ENCODE data around the gene NRG3. TPM values are rescaled to one million over a fixed set of nuclear protein-coding genes. Genes with fewer than 3 reads are reported as not detected.

NRG3 gene
- total and polyA plus RNA-seq, 2 donors (not counting 1 experiment from before 2014, with no cell fraction given) = 0.06 TPM; not detected in 1

- H3K4me1 ChIP-seq (ENCODE audit: control insufficient read depth in 2 of 2, insufficient read depth in 2 of 2, low read length in 2 of 2) = no peaks in the 10 kb centered on the region
- Mint-ChIP-seq H3K27ac (no peak overlapping the region), H3K4me1 (no peaks in the 10 kb centered on the region), H3K4me3 (no peak overlapping the region), H3K9me3 (ENCODE audit: insufficient read depth) (peaks cover 3% of the 10 kb centered on the region), H3K27me3 (no peaks in the 10 kb centered on the region)
- no peak overlapping the region for H3K4me2 ChIP-seq (replicated peaks; ENCODE audit: low read depth, low read length, poor library complexity, severe bottlenecking)
- H3K79me2 ChIP-seq (ENCODE audit: control insufficient read depth, insufficient read depth, low read length) = no peaks in the 10 kb centered on the region
- no peak for ATAC-seq (ENCODE audit: low read depth)
- DNase-seq = no peak
- H3K4me3 ChIP-seq (ENCODE audit: control extremely low read depth in 1 of 5, extremely low read depth in 1 of 5, insufficient read depth in 1 of 5, low read depth in 2 of 5, low read length in 4 of 5) = no peak overlapping the region
- TF ChIP-seq CTCF (IDR thresholded peaks at IDR 0.05) (no peak), EZH2 (IDR thresholded peaks at IDR 0.05; ENCODE audit: borderline replicate concordance, insufficient read depth, low read depth, low read length, poor library complexity, severe bottlenecking) (no peak)
- POLR2A ChIA-PET = no interaction called here
- CTCF ChIA-PET = no interaction called here
- no peak overlapping the region for H3K27ac ChIP-seq (ENCODE audit: low read length in 2 of 2)
- H3K36me3 ChIP-seq (replicated peaks in 1 of 2; ENCODE audit: control extremely low read depth in 1 of 2, control insufficient read depth in 1 of 2, extremely low read depth in 1 of 2, insufficient read depth in 2 of 2, low read length in 1 of 2) = no peaks in the 10 kb centered on the region
- H3K9ac ChIP-seq (ENCODE audit: low read length) = no peak overlapping the region
- no peak overlapping the region for H2AFZ ChIP-seq (ENCODE audit: insufficient read depth, low read depth, low read length, poor library complexity, severe bottlenecking)
- H4K20me1 ChIP-seq (ENCODE audit: control insufficient read depth, insufficient read depth, low read length, poor library complexity, severe bottlenecking) = no peaks in the 10 kb centered on the region
- no peaks in the 10 kb centered on the region for H3K27me3 ChIP-seq (replicated peaks in 1 of 4; ENCODE audit: control extremely low read depth in 1 of 4, control insufficient read depth in 3 of 4, insufficient read depth in 4 of 4, low read length in 3 of 4)
- intact Hi-C loops (cut with micrococcal nuclease) = no loop called here
- no peaks in the 10 kb centered on the region for H3K9me3 ChIP-seq (ENCODE audit: control extremely low read depth in 1 of 3, control insufficient read depth in 2 of 3, insufficient read depth in 1 of 3, low read length in 2 of 3)
- WGBS (ENCODE audit: insufficient coverage) = 100% methylated on average over 1 of the region's 1 CpG
Observed at GRCh38 chr10:82160307-82160706, 285.3 kb downstream of the NRG3 start.

- ChIA-PET CTCF (no interaction called here), POLR2A (no interaction called here)
- Histone ChIP-seq H3K4me1 (ENCODE audit: control insufficient read depth in 2 of 2, insufficient read depth in 2 of 2, low read length in 2 of 2) (no peaks in the 10 kb centered on the region), H4K20me1 (ENCODE audit: control insufficient read depth, insufficient read depth, low read length, poor library complexity, severe bottlenecking) (no peaks in the 10 kb centered on the region), H3K36me3 (replicated peaks in 1 of 2; ENCODE audit: control extremely low read depth in 1 of 2, control insufficient read depth in 1 of 2, extremely low read depth in 1 of 2, insufficient read depth in 2 of 2, low read length in 1 of 2) (no peaks in the 10 kb centered on the region), H3K9me3 (ENCODE audit: control extremely low read depth in 1 of 3, control insufficient read depth in 2 of 3, insufficient read depth in 1 of 3, low read length in 2 of 3) (peaks cover 0 to 3% (median 0%) of the 10 kb centered on the region in 3 donors), H2AFZ (ENCODE audit: insufficient read depth, low read depth, low read length, poor library complexity, severe bottlenecking) (no peak overlapping the region), H3K27ac (ENCODE audit: low read length in 2 of 2) (no peak overlapping the region), H3K27me3 (replicated peaks in 1 of 4; ENCODE audit: control extremely low read depth in 1 of 4, control insufficient read depth in 3 of 4, insufficient read depth in 4 of 4, low read length in 3 of 4) (no peaks in the 10 kb centered on the region), H3K4me2 (replicated peaks; ENCODE audit: low read depth, low read length, poor library complexity, severe bottlenecking) (no peak overlapping the region), H3K79me2 (ENCODE audit: control insufficient read depth, insufficient read depth, low read length) (no peaks in the 10 kb centered on the region), H3K9ac (ENCODE audit: low read length) (no peak overlapping the region), H3K4me3 (ENCODE audit: control extremely low read depth in 1 of 5, extremely low read depth in 1 of 5, insufficient read depth in 1 of 5, low read depth in 2 of 5, low read length in 4 of 5) (no peak overlapping the region)
- no peak for TF ChIP-seq EZH2 (IDR thresholded peaks at IDR 0.05; ENCODE audit: borderline replicate concordance, insufficient read depth, low read depth, low read length, poor library complexity, severe bottlenecking)
- TF ChIP-seq CTCF (IDR thresholded peaks at IDR 0.05) = no peak
- Mint-ChIP-seq H3K4me1 (no peaks in the 10 kb centered on the region), H3K4me3 (no peak overlapping the region), H3K9me3 (ENCODE audit: insufficient read depth) (peaks cover 3% of the 10 kb centered on the region), H3K27ac (no peak overlapping the region), H3K27me3 (no peaks in the 10 kb centered on the region)
- DNase-seq (no peak), ATAC-seq (ENCODE audit: low read depth) (no peak)
- no CpG with 5 or more reads among the region's 2 CpGs for WGBS (ENCODE audit: insufficient coverage)
- intact Hi-C loops (cut with micrococcal nuclease) = no loop called here
Observed at GRCh38 chr10:82161264-82161663, 286.3 kb downstream of the NRG3 start.
